NCI-H748 (cell line): ENCODE measurements around the gene ZC3H12C.
"Not testable (repeated sequence)": the region's sequence is repeated elsewhere in the genome, so short reads cannot be mapped to it uniquely, and the experiment has no call there.

Experiments
- DNase-seq: peaks from one replicate; lab custom pipeline; 2025; ENCODE audit not compliant: unreplicated experiment; lab: John Stamatoyannopoulos, UW

ZC3H12C gene

GRCh38 chr11:110208678-110209312 is 115.6 kb downstream of the ZC3H12C start:
- peak; percentile 25 for DNase-seq

- DNase-seq: not testable (repeated sequence)
Observed at GRCh38 chr11:110209313-110209694, 116.1 kb downstream of the ZC3H12C start.

- no peak for DNase-seq
Observed at GRCh38 chr11:110217223-110217877, 124.2 kb downstream of the ZC3H12C start.

- no peak for DNase-seq
Observed at GRCh38 chr11:110217936-110218335, 124.7 kb downstream of the ZC3H12C start.

- no peak for DNase-seq
Observed at GRCh38 chr11:110219006-110219785, 126.0 kb downstream of the ZC3H12C start.
